ENCODE measurements around the gene CNOT11. TPM values are rescaled to one million over a fixed set of nuclear protein-coding genes. Genes with fewer than 3 reads are reported as not detected.

CNOT11 gene
- total RNA-seq, 1 donor from 2014 or later = 73.6 TPM

- DNase-seq (ENCODE audit: low spot score, unreplicated experiment) = no peak
- Mint-ChIP-seq H3K4me1 (ENCODE audit: low read depth) (peaks cover 19% of the 10 kb centered on the region), H3K27me3 (no peaks in the 10 kb centered on the region), H3K9me3 (ENCODE audit: low read depth) (no peaks in the 10 kb centered on the region), H3K36me3 (ENCODE audit: insufficient read depth) (peaks cover 30% of the 10 kb centered on the region), H3K4me3 (ENCODE audit: low read depth) (no peak overlapping the region), H3K27ac (no peak overlapping the region)
- TF ChIP-seq CTCF (IDR thresholded peaks at IDR 0.05; ENCODE audit: unreplicated experiment) = no peak
These were observed 6.1 kb downstream of the CNOT11 start for GRCh38 chr2:101258804-101259203.

GRCh38 chr2:101262142-101262541 lies 9.5 kb downstream of the CNOT11 start:
- TF ChIP-seq CTCF (IDR thresholded peaks at IDR 0.05; ENCODE audit: unreplicated experiment) = no peak
- Mint-ChIP-seq H3K27ac (no peak overlapping the region), H3K4me1 (ENCODE audit: low read depth) (peaks cover 9% of the 10 kb centered on the region), H3K4me3 (ENCODE audit: low read depth) (no peak overlapping the region), H3K36me3 (ENCODE audit: insufficient read depth) (peaks cover 37% of the 10 kb centered on the region), H3K27me3 (no peaks in the 10 kb centered on the region), H3K9me3 (ENCODE audit: low read depth) (no peaks in the 10 kb centered on the region)
- DNase-seq (ENCODE audit: low spot score, unreplicated experiment) = no peak

DNA sequence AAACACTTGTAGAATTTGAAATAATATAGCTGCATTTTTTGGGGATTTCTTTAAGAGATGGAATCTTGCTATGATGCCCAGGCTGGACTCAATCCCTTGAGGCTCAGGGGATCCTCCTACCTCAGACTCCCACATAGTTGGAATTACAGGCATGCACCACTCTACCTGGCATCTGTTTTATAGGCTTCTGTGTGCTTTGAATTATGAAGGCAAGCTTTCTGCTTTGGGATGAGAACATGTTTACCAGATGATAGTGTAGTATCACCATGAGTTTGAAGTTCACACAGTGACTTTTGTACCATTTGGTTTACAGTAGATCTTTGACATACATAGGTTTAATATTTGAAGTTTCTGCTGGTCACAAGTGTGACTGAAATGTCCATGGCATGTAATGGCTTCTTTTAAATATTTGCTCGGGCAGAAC lies 10.7 kb downstream of the CNOT11 start:
- H3K4me1 Mint-ChIP-seq (ENCODE audit: low read depth) = peaks cover 20% of the 10 kb centered on the region
- no peak for DNase-seq (ENCODE audit: low spot score, unreplicated experiment)
- H3K9me3 Mint-ChIP-seq (ENCODE audit: low read depth) = no peaks in the 10 kb centered on the region
- no peak overlapping the region for H3K4me3 Mint-ChIP-seq (ENCODE audit: low read depth)
- TF ChIP-seq CTCF (IDR thresholded peaks at IDR 0.05; ENCODE audit: unreplicated experiment) = no peak
- no peak overlapping the region for H3K27ac Mint-ChIP-seq
- peaks cover 36% of the 10 kb centered on the region for H3K36me3 Mint-ChIP-seq (ENCODE audit: insufficient read depth)
- H3K27me3 Mint-ChIP-seq = no peaks in the 10 kb centered on the region

- Mint-ChIP-seq H3K27me3 (no peaks in the 10 kb centered on the region), H3K4me3 (ENCODE audit: low read depth) (no peak overlapping the region), H3K36me3 (ENCODE audit: insufficient read depth) (peaks cover 30% of the 10 kb centered on the region), H3K27ac (peak overlapping the region; percentile 13), H3K9me3 (ENCODE audit: low read depth) (no peaks in the 10 kb centered on the region), H3K4me1 (ENCODE audit: low read depth) (peaks cover 23% of the 10 kb centered on the region)
- no peak for DNase-seq (ENCODE audit: low spot score, unreplicated experiment)
- no peak for TF ChIP-seq CTCF (IDR thresholded peaks at IDR 0.05; ENCODE audit: unreplicated experiment)
These were observed 11.8 kb downstream of the CNOT11 start for GRCh38 chr2:101264360-101264939.

GRCh38 chr2:101265893-101266499 lies 13.3 kb downstream of the CNOT11 start:
- Mint-ChIP-seq H3K9me3 (ENCODE audit: low read depth) (no peaks in the 10 kb centered on the region), H3K36me3 (ENCODE audit: insufficient read depth) (peaks cover 34% of the 10 kb centered on the region), H3K4me1 (ENCODE audit: low read depth) (peaks cover 23% of the 10 kb centered on the region), H3K27me3 (no peaks in the 10 kb centered on the region), H3K4me3 (ENCODE audit: low read depth) (no peak overlapping the region), H3K27ac (peak overlapping the region; percentile 12)
- DNase-seq (ENCODE audit: low spot score, unreplicated experiment) = no peak
- TF ChIP-seq CTCF (IDR thresholded peaks at IDR 0.05; ENCODE audit: unreplicated experiment) = no peak

Data from progenitor cell of endocrine pancreas (in vitro differentiated cells).